ENCODE results near the gene ZBTB45. TPM values are rescaled to one million over a fixed set of nuclear protein-coding genes. Genes with fewer than 3 reads are reported as not detected.

ZBTB45 gene
- total RNA-seq, result 10 to 100 TPM; 13.3 to 30.5 (median 18.4) TPM

- WGBS, 2 donors, result 0 to 1% methylated on average over 27 to 80 of the region's 87 CpGs
- intact Hi-C loops (cut with DNase I; ENCODE audit: low total_unique reads), result no loop called here
- peak; percentile 91 to 98 for DNase-seq (ENCODE audit: low spot score in 2 of 2)
- peak within 1 kb of the TSS; percentile 78 for H3K4me3 ChIP-seq (ENCODE audit: low read depth, poor library complexity, severe bottlenecking)
- TF ChIP-seq POLR2A (IDR thresholded peaks at IDR 0.05), result no peak
- TF ChIP-seq, protein P1, sequence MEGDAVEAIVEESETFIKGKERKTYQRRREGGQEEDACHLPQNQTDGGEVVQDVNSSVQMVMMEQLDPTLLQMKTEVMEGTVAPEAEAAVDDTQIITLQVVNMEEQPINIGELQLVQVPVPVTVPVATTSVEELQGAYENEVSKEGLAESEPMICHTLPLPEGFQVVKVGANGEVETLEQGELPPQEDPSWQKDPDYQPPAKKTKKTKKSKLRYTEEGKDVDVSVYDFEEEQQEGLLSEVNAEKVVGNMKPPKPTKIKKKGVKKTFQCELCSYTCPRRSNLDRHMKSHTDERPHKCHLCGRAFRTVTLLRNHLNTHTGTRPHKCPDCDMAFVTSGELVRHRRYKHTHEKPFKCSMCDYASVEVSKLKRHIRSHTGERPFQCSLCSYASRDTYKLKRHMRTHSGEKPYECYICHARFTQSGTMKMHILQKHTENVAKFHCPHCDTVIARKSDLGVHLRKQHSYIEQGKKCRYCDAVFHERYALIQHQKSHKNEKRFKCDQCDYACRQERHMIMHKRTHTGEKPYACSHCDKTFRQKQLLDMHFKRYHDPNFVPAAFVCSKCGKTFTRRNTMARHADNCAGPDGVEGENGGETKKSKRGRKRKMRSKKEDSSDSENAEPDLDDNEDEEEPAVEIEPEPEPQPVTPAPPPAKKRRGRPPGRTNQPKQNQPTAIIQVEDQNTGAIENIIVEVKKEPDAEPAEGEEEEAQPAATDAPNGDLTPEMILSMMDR (IDR thresholded peaks at IDR 0.05), result peak in 1 of 3 donors; percentile 73
These were observed at the start of gene ZBTB45 for GRCh38 chr19:58519355-58520256. TSS of gene ZBTB45 (minus strand) at chr19:58519810. CDS start at chr19:58517673, 2,137 bp downstream.

DNA sequence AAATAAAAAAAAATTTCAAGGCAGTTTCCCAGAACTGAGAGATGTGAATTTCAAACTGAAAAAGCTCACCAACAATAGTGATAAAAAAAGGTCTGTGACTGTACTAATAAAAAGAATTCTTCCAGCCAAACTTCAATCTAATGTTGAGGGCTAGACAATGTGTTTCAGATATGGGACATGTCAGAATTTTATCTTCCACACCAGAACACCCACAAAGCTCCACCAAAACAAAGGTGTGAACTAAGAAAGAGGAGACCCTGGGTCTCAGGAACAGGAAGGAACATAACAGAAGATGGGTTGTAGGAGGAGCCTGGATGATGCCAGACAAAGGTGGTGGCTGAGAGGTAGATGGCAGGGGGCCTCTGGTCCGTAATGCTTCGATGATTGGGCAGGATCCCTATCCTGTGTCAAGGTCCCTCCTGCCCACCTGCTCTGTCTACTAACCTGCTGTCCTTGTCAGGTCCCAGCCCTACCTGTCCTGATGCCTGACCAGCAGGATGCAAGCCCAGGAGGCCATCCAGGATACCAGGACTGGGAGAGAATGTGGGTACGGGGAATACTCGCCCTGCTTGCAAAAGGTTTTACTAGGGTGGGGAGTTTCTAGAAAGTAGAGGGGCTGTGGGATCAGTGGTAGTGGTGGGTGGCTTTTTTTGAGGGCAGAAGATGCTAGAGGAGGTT, 49.0 kb upstream of the ZBTB45 start:
- DNase-seq (ENCODE audit: low spot score in 2 of 2), result peak in 1 of 2 donors; percentile 69

DNA sequence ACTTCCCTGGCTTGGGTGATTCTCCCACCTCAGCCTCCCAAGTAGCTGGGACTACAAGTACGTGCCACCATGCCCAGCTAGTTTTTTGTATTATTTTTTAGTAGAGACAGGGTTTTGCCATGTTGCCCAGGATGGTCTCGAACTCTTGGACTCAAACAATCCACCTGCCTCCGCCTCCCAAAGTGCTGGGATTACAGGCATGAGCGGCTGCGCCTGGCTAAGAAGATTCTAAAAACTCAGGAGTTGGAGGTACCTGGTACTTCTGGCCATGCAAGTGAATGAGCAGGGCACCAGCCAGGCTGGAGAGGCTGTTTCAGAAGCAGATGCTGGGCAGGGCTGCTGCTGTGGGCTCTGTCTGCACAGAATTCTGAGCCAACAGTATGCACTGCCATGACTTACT, 47.4 kb upstream of the ZBTB45 start:
- TF ChIP-seq, protein P1 (IDR thresholded peaks at IDR 0.05), result no peak
- TF ChIP-seq POLR2A (IDR thresholded peaks at IDR 0.05), result no peak
- 95 to 98% methylated on average over 5 of the region's 5 CpGs for WGBS, 2 donors
- intact Hi-C loops (cut with DNase I; ENCODE audit: low total_unique reads), result no loop called here

More for the DNA sequence above, 49.0 kb upstream of the ZBTB45 start:
- H3K4me3 ChIP-seq (ENCODE audit: low read depth, poor library complexity, severe bottlenecking), result no peak overlapping the region
- 83 to 91% methylated on average over 4 of the region's 4 CpGs for WGBS, 2 donors
- intact Hi-C loops (cut with DNase I; ENCODE audit: low total_unique reads), result no loop called here
- TF ChIP-seq, protein P1 (IDR thresholded peaks at IDR 0.05), result no peak

GRCh38 chr19:58563823-58564222, 44.2 kb upstream of the ZBTB45 start:
- intact Hi-C loops (cut with DNase I; ENCODE audit: low total_unique reads), result no loop called here
- WGBS, 2 donors, result 53 to 57% methylated on average over 6 of the region's 6 CpGs
- peak in 1 of 2 donors; percentile 59 for DNase-seq (ENCODE audit: low spot score in 2 of 2)
- no peak overlapping the region for H3K4me3 ChIP-seq (ENCODE audit: low read depth, poor library complexity, severe bottlenecking)
- no peak for TF ChIP-seq POLR2A (IDR thresholded peaks at IDR 0.05)
- TF ChIP-seq, protein P1 (IDR thresholded peaks at IDR 0.05), result no peak

More for the DNA sequence above, 47.4 kb upstream of the ZBTB45 start:
- DNase-seq (ENCODE audit: low spot score in 2 of 2), result peak in 1 of 2 donors; percentile 69
- no peak overlapping the region for H3K4me3 ChIP-seq (ENCODE audit: low read depth, poor library complexity, severe bottlenecking)

DNA sequence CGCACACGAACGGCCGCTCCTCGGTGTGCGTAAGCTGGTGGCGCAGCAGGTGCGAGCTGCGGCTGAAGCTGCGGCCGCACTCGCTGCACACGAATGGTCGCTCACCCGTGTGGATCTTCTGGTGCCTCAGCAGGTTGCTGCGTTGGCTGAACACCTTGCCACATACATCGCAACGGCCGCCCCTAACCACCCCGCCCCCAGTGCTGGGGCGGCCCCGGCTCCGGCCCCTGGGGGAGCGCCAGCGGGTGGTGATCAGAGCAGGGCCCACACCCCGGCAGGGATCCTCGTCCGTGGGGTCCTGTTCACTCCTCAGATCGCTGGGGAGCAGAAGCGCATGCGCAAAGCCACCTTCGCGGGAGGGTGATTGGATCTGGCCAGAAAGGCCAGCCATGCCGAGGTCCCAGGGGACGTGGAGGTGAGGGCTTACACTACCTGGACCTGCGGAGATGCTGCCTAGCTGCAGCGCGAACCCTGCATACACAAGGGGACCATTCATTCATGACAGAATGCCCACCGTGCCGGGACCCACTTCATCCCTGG, 43.5 kb upstream of the ZBTB45 start:
- 3 to 6% methylated on average over 33 to 36 of the region's 40 CpGs for WGBS, 2 donors
- DNase-seq (ENCODE audit: low spot score in 2 of 2), result peak in 1 of 2 donors; percentile 85
- H3K4me3 ChIP-seq (ENCODE audit: low read depth, poor library complexity, severe bottlenecking), result no peak overlapping the region
- TF ChIP-seq, protein P1 (IDR thresholded peaks at IDR 0.05), result no peak
- no peak for TF ChIP-seq POLR2A (IDR thresholded peaks at IDR 0.05)
- intact Hi-C loops (cut with DNase I; ENCODE audit: low total_unique reads), result no loop called here

Data from lower leg skin (tissue), 4 donors.